ENCODE results near the gene HDHD5. TPM values are rescaled to one million over a fixed set of nuclear protein-coding genes. Genes with fewer than 3 reads are reported as not detected.

Gene HDHD5
- total and polyA plus RNA-seq, 10 of the 15 experiments (the other 5 are each of a cell fraction or from before 2014, with no cell fraction given) = 1.7 to 68.0 (median 49.9) TPM

- no peak for TF ChIP-seq EP300 (IDR thresholded peaks at IDR 0.05; ENCODE audit: borderline replicate concordance in 1 of 2, control insufficient read depth in 1 of 2, low read depth in 2 of 2, low read length in 2 of 2)
Observed at GRCh38 chr22:17198170-17199002, 39.3 kb upstream of the HDHD5 start (continued).

DNA sequence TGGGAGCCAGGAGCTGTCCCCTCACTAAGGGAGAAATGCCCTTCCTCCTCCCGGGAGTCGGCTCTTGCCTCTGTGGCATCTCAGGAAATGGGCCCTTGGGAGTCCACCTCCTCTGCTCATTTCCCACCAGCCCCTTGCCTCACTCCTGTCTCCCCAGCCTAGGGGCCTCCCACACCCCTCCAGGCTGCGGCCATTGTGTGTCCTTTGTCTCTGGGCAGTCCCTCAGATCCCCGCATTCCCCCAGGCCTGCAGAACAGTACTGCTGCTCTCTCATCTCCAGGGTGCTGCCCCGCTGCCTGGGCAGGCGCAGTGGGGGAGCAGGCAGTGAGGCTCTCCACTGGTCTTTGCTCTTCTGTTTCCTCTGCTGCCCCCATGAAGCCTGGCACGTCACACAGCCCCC, 35.1 kb upstream of the HDHD5 start:
- Histone ChIP-seq H4K20me1 (ENCODE audit: control insufficient read depth, insufficient read depth) (no peaks in the 10 kb centered on the region), H3K79me2 (ENCODE audit: control insufficient read depth, insufficient read depth, low read length) (no peaks in the 10 kb centered on the region), H3K9ac (ENCODE audit: control insufficient read depth, insufficient read depth, low read length) (no peak overlapping the region), H2AFZ (ENCODE audit: control insufficient read depth, low read depth, low read length) (no peak overlapping the region), H3K9me3 (replicated peaks; ENCODE audit: control insufficient read depth, insufficient read depth, low read length) (no peaks in the 10 kb centered on the region), H3K4me2 (ENCODE audit: control insufficient read depth, insufficient read depth) (no peak overlapping the region), H3K27me3 (replicated peaks in 1 of 2; ENCODE audit: control insufficient read depth in 2 of 2, insufficient read depth in 2 of 2, low read length in 1 of 2) (no peaks in the 10 kb centered on the region), H3K36me3 (ENCODE audit: control insufficient read depth in 2 of 2, insufficient read depth in 2 of 2, low read length in 1 of 2) (no peaks in the 10 kb centered on the region; a peak in 2 of 4 replicates), H3K27ac (ENCODE audit: control insufficient read depth, insufficient read depth) (no peak overlapping the region), H3K4me3 (no peak overlapping the region), H3K4me1 (ENCODE audit: control insufficient read depth, insufficient read depth, low read length) (no peaks in the 10 kb centered on the region)
- 62% methylated on average over 7 of the region's 7 CpGs for WGBS (ENCODE audit: insufficient coverage, insufficient replicate concordance, low lambda C conversion rate, missing lambda C conversion rate)
- no peak for FAIRE-seq
- BruUV-seq (replicated peaks) = no TSS peak
- intact Hi-C loops (cut with micrococcal nuclease; ENCODE audit: unreplicated experiment) = no loop called here
- CTCF ChIA-PET = interaction anchor here (0.8 to 1.6 kb wide), 4 partner anchors 22 to 308 kb away, joined by 3 to 4 read pairs (median 4); no protein-coding TSS in a partner anchor
- in situ Hi-C loops (cut with MboI) = no loop called here
- POLR2A ChIA-PET = no interaction called here
- SMC1A ChIA-PET (ENCODE audit: uncharacterized antibody, unreplicated experiment) = interaction anchor here (0.6 kb wide), 1 partner anchor 13 kb away, joined by 6 read pairs; no protein-coding TSS in a partner anchor
- RAD21 ChIA-PET (ENCODE audit: unreplicated experiment) = no interaction called here
- no peak for ATAC-seq
- DNase-seq (ENCODE audit: low read depth, low spot score) = no peak
- TF ChIP-seq RELA (IDR thresholded peaks at IDR 0.05; ENCODE audit: borderline replicate concordance, partially characterized antibody) (no peak), NFXL1 (IDR thresholded peaks at IDR 0.05; ENCODE audit: borderline replicate concordance) (no peak), MTA2 (IDR thresholded peaks at IDR 0.05; ENCODE audit: low read depth) (no peak), NBN (IDR thresholded peaks at IDR 0.05) (no peak), CHD4 (IDR thresholded peaks at IDR 0.05) (no peak), RELB (IDR thresholded peaks at IDR 0.05; ENCODE audit: low read depth) (no peak), NR2C1 (IDR thresholded peaks at IDR 0.05) (no peak), BCLAF1 (IDR thresholded peaks at IDR 0.05) (no peak), MXI1 (IDR thresholded peaks at IDR 0.05; ENCODE audit: low read depth, low read length) (no peak), ZBTB33 (IDR thresholded peaks at IDR 0.05) (no peak), MEF2A (IDR thresholded peaks at IDR 0.05; ENCODE audit: insufficient read depth, low read depth, low read length) (no peak), BMI1 (IDR thresholded peaks at IDR 0.05; ENCODE audit: borderline replicate concordance) (no peak)
- TF ChIP-seq, protein P1, sequence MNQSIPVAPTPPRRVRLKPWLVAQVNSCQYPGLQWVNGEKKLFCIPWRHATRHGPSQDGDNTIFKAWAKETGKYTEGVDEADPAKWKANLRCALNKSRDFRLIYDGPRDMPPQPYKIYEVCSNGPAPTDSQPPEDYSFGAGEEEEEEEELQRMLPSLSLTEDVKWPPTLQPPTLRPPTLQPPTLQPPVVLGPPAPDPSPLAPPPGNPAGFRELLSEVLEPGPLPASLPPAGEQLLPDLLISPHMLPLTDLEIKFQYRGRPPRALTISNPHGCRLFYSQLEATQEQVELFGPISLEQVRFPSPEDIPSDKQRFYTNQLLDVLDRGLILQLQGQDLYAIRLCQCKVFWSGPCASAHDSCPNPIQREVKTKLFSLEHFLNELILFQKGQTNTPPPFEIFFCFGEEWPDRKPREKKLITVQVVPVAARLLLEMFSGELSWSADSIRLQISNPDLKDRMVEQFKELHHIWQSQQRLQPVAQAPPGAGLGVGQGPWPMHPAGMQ (IDR thresholded peaks at IDR 0.05; ENCODE audit: borderline replicate concordance) = no peak
